Fibroblast of skin of left quadriceps (primary cell): ENCODE measurements around the gene TMEM204.

Experiments used
- DNase-seq, 2 experiments: peaks; one replicate each; pipeline ENCODE4 v3.0.0-alpha.2; 2013; ENCODE audit warnings: low read depth in 2 of 2

The TMEM204 gene

DNA sequence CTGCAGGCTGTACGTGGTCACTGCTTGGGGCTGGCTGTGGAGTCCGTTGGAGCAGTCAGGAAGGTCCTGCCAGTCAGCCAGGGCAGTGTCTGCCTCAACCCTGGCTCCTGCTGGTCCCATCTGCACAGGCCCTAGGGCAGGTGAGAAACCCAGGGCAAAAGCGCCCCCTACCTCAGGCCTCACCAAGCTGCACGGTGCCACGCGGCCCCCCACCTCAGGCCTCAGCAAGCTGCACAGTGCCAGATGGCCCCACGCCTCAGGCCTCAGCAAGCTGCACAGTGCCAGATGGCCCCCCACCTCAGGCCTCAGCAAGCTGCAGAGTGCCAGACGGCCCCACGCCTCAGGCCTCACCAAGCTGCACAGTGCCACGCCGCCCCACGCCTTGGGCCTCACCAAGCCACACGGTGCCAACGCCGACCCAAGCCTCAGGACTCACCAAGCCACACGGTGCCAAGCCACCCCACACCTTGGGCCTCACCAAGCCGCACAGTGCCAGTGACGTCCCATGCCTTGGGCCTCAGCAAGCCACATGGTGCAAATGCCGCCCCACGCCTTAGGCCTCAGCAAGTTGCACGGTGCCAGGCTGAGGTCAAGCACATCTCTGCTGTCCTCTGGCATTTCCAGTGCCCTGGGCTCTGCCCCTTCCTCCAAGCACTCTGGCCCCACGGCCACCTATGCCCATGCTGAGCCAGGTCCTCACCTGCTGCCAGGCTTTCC lies 5.5 kb downstream of the TMEM204 start:
- no peak for DNase-seq

DNA sequence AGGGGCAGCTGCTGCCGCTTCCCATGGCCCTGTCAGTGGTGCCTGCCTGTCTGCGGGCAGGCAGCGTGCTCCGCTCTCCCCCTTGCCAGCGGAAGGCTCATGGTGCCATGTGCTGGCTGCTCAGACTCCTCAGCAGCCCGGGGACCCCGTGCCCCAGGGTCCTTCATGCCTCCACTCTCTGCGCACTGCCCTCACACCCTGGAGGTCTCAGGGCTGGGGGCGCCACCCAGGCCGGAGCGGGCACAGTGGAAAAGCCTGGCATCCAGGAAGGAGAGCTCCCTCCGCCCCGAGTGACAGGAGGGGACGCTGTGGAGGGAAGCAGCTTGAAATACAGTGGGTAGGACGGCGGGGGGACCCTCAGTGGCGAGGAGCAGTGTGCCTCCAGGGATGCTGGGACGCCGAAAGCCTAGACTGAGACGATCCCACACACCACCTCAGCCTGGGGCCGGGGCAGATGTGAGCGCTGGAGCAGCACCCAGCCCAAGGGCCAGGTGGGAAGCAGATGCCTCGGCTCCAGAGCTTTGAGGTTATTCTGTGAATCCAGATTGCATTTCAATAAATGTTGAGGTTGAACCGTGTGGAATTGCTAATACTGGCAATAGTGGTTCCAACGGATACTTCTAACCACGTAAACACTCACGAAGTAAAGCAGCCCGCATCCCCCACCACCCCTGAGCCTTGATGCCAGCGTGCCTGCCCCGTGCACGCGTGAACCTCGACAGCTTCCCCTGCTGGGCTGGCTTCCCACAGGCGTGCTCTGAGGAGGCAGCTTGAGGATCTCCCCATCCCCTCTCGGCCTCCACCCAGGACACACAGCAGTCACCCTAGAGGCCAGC lies 6.5 kb downstream of the TMEM204 start:
- no peak for DNase-seq

DNA sequence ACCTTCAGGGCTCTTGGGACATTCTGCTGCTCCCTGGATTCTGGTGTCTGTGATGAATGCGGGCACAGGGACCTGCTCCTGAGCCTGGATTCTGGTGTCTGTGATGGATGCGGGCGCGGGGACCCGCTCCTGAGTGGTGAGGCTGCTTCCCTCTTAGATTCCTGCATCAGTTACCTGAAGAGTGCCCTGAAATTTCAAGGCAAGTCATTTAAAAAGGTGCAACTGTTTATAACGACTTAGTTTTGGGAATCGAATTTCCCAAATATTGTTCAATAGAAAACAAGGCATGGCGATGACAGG lies 7.0 kb downstream of the TMEM204 start:
- no peak for DNase-seq

DNA sequence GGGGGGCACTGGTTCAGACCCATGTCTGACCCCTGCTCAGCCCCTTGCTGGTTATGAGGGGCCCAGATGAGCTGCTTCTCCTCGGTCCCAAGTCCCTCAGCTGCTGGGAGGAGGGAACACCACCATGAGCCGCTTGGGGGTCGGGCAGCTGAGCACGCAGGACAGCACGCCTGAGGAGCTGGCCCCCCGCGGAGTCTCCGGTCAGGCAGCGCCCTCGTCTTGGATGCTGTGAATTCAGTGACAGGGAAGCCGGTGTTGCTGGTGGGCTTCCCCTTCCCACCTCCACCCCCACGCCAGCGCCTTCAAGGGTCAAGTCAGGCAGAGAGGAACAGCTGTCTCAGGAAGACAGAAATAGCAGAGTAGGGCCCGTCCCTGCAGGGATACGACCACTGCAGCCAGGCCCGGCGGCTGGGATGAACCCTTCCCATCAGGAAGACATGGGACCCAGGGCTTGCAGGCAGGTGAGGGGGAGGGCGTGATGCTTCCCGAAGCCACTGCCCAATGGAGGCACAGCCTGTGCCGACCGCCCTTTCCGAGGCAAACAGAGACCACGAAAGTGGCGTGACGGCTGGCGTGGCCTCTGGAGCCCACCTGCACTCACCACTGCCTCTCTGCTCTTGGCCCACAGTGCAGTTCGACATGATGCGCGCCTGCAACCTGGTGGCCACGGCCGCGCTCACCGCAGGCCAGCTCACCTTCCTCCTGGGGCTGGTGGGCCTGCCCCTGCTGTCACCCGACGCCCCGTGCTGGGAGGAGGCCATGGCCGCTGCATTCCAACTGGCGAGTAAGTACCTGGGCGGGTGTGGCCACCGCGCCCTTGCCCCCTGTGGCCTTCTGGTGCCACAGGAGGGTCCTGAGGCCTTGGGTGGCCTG lies 8.1 kb downstream of the TMEM204 start:
- no peak for DNase-seq

DNA sequence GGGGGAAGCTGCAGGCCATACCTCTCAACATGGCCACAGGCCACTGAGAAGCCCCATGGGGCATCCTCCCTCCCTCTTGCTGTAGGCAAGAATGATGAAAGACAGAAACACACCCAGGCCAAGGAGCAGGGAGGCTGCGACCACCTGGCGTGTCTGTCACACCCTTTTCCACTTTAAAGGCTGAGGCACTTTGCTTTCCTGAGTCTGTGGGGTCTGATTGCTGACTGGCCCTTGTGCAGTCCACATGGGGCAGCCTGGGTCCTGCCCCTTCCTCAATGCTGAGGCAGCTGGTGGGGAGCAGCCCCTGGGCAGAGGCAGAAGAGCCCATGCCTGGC lies 8.7 kb downstream of the TMEM204 start:
- no peak for DNase-seq

DNA sequence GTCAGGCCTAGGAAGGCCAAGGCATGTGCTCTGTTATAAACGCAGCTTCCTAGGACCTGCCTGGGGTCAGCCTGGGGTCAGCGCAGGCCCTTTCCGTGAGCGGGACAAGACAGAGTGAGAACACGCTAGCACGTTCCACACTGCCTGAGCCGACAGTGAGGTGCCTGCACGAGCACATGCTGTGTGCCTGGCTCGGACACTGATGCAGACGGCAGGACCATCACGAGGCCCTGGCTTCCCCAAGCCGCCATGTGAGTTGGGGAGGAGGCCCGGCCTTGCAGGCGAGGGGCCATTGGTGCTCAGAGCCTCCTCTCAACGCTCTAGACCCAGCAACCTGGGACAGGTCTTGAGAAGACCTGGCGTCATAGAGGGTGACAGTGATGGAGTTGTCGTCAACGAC lies 9.1 kb downstream of the TMEM204 start:
- no peak for DNase-seq

DNA sequence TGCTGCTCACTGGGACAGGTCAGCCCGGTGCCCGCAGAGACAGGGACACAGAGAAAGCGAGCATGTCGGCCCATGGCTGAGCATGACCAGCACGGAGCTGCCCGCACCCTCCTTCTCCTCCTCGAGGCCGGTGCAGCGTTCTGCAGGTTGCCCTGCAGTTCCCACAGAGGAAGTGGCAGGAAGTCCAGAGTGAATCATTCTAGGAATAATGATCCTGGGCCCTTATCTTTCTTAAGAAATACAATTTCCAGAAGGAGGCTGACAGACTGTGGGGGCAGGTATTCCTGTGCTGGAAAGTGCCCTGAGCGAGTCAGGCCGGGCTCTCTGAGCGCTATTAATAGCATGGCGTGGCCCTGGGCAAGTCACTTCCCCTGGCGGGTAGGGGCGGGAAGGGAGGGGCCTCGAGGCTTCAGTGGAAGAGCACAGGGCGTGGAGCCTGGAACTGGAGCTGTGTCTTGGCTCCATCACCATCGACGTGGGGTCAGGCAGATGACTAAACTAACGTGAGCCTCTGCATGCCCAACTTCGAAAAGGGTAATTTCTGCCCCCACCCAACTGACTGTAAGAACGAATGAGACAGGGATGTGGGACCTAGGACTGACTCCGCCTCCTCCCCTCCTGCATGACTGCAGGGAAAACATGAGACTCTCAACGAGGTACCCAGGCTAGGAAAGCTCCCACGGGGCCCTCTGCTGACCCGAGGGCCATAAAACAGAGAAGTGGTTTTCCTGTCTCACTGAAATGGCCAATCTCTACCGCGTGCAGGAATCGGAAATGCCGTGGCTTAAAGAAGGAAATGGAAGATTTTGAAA lies 9.8 kb downstream of the TMEM204 start:
- no peak for DNase-seq

DNA sequence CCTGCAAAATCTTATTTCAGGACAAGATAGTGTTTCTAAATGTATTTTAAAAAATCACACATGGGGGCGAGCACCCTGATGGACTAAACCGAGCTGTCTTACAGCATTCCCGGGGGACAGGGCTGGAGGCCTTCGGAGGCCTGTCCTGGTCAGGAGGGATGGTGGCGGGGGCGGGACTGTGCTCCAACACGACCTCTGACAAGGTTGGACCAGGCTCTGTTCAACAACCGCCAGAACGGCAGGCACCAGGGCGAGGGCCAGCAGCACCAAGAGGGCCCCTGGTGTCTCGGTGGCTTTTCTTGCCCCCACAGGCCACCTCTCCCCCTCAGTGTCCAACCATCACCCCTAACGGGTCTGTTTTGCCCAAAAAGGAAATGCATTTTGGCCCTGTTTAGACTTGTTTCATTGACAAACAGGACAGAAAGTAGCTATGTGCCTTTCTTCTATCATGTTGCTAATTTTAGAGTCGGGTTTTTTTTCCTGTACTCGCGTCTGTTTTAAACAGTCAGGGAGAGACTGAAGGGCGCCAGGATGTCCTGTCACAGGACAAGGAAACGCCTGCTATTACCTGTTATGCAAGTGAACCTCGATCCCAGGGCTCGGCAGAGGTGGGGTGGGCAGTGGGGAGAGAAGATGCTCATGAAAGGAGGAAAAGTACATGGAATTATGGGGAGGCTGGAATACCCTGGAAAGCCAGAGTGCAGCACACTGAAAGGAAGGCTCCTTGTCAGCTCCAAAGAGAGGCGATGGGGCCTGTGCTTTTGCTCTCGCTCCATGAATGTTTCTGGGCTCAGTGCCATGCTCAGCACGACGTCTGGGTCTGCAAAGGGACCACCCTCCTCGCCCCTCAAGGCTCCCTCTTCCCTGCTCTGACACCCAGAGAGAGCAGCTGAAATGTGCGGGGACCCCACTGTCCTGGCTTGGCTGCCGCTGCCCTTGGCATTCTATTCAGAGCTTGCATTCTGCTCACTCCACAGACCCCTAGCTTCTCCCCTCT lies 11.9 kb downstream of the TMEM204 start:
- no peak for DNase-seq

DNA sequence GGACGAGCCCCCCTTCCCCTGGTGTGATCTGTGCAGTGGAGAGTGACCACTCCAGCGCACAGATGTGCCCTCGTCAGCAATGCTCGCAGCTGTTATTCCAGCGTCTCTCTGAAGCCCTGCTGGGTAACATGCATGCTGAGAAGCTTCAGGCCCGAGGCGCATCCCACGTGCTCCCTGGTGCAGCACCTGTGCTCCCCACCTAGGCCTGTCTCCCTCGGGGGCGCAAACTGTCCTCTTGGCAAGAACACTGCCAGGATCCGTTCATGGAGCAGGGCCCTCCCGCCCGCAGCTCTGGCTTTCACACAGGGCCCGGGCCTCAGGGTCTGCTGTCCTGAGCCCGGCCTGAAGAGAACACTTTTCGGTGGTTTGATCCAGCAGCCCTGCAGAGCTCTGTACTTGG lies 13.0 kb downstream of the TMEM204 start:
- no peak for DNase-seq

DNA sequence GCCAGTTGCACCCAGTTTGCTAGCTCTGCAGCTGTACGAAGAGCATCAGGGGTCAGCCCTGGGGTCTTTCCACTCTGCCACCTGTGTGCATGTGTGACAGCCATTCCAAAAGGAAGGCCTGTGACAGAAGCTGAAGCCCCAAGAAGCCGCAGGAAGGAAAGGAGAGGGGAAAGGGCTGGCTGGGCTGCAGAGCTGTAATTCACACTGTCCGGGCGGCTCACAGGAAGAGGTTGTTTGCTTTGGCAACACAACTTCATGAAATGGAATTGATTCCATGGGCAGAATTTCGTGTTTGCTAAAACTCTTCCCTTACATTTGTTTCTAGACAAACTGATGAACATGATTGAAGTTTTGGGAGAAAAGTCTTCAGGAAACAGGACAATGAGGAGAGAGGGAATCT lies 14.8 kb downstream of the TMEM204 start:
- DNase-seq = no peak

DNA sequence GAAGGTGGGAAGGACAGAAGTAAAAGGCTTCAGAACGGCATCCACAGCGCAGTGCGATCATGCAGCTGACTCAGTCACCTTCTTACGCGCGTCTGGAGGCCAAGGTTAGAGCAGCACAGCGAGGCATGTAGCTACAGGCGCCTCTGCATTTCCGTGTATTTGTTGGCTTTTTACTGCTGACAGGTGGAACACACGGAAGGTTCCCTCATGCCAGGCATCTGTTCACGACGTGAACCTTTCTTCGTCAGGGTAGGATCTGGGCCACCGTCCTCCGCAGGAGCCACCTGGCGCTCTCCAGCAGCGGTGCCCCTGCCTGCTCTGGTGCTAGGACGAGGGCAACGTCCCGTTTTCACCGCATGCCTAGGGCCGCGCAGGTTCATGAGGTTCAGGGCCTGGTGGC lies 15.3 kb downstream of the TMEM204 start:
- DNase-seq = no peak

DNA sequence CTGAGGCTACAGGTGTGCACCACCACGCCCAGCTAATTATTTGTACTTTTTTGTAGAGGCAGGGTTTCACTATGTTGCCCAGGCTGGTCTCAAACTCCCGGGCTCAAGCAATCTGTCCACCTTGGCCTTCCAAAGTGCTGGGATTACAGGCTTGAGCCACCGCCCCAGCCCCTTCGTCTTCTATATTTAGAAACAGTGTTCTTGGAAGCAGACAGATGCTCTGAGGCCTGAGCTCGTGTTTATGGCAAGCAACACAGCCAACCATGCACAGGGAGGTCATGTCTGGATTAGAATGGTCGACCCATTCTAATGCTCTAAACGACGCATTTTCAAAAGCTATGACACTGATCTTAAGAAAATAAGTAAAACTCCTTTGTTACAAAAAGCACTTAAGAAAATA lies 16.6 kb downstream of the TMEM204 start:
- no peak for DNase-seq

DNA sequence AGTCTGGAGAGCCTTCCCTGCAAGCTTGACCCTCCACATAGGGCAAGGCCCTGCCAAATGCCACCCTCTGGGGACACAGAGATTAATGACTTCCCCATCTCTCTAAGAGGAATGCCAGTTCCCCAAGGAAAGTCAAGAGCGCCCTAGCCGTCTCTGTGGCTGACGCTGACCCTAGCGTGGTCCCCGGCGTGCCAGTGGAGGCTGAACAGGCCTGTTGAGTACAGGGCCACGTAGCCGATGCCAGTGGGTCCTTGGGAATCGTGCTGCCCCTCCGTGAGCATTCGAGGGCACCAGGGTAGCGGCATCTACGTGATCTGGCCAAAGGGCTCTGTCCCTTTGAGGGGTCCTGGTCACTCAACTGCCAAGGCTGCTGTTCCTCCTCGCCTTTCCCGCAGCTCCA lies 17.2 kb downstream of the TMEM204 start:
- DNase-seq = no peak

DNA sequence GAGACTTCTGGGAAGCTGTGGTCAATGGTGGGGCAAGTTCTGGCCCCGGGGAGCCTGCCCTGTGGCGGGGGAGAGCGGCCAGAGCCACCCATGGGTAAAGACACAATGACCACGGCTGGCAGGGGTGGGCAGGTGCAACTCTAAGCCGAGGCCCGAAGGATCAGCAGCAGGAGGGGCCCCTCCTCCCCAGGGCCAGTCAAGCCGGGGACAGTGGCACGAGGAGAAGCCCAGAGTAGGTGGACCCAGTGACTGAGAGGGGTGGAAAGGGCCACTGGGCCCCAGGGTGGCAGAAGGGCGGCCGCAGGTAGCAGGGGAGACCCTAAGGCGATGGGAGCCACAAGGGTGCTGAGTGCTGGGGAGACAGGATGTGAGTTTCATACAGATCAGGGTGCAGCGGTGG lies 17.7 kb downstream of the TMEM204 start:
- no peak for DNase-seq

DNA sequence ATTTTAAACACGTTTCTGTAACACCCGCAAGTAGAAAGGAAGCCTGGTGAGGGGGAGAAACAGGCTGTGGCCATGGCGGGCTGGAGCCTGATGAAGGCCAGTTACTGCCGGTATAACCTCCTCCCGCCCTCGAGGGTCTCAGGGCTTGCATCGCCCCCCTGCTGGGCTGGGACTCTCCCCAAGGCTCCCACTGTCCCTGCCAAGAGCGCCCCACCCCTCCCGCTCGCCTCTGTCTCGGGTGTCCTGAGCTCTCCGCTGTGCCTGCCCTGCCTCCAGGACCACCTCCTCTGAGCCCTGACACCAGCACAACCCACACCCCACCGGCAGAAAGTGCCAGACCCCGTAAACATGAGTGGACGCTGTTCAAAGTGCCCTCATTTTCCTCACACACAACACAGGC lies 18.7 kb downstream of the TMEM204 start:
- DNase-seq = no peak

DNA sequence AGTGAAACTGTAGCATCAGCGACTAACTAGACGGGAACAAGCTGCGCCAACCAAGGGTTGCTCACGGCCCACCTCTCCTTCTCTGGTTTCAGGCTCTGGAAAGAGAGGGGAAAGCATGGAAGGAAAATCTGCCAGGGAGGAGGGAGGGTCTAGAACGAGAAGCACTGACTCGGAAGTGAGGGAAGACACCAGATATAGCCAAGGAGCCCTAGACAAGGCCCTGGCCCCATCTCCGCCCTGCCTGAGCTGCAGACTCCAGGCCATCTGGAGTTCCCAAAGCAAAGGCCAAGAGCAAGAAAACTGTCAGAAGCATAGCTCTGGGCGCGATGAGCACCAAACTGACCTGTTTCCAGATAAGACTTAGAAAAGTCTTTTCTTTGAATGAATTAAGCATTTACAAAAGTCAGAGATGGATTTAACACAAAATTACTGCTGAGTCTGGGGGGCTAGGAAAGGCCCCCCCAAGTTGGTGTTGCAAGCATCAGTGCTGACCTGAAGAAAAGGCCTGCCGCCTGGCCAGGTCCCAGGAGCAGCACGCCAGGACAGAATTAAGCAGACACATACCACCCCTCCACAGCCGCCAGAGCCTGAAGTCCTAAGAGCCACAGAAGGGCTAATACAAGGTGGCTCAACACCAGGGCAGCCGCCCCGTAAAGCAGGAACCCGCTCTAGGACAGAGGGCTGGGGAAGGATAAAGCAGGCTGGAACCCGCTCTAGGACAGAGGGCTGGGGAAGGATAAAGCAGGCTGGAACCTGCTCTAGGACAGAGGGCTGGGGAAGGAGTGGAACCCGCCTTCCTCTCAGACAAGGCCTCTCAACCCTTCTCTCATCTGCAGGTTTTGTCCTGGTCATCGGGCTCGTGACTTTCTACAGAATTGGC lies 20.7 kb downstream of the TMEM204 start:
- no peak for DNase-seq

DNA sequence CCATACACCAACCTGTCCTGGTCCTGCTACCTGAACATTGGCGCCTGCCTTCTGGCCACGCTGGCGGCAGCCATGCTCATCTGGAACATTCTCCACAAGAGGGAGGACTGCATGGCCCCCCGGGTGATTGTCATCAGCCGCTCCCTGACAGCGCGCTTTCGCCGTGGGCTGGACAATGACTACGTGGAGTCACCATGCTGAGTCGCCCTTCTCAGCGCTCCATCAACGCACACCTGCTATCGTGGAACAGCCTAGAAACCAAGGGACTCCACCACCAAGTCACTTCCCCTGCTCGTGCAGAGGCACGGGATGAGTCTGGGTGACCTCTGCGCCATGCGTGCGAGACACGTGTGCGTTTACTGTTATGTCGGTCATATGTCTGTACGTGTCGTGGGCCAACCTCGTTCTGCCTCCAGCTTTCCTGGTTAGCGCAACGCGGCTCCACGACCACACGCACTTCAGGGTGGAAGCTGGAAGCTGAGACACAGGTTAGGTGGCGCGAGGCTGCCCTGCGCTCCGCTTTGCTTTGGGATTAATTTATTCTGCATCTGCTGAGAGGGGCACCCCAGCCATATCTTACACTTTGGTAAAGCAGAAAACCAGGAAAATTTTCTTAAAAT lies 21.5 kb downstream of the TMEM204 start:
- DNase-seq = no peak

DNA sequence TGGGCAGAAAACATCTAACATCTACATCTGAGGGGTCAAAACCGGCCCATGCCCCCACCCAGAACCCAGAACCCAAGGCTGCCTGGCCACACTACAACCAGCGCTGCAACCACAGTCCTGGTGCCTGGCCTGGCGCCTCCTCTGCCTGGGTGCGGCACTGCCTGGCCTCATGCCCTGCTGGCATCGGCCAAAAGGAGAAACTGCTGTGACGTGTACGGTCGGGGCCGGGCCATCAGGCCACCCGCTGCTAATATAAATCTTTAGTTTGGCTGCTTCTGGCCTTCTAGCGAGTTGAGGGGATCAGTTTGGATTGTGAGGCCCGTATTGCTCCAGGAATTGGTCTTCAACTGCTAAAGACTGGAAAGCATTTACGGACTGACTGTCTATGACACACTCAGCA lies 22.8 kb downstream of the TMEM204 start:
- no peak for DNase-seq

DNA sequence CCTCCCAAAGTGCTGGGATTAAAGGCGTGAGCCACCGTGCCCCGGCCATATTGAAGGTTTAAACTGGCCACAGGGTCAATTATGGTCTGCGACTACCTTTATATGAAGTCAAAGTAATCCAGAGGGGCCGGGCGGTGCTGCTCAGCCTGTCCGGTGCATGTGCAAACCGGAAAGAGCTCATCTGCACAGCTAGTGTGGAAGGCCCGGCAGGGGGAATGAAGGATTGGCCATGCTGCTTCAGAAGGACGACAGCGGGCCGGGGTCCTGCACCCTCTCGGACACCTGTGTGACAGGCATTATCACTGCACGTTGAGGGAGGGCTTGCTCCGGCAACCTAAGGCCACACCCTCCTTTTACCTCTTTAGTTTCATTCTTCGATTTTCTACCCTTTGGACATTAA lies 23.6 kb downstream of the TMEM204 start:
- DNase-seq = no peak
